Activated CD8-positive, alpha-beta T cell treated with anti-CD3 and anti-CD28 coated beads for 36 hours (primary cell): ENCODE measurements around the gene SHROOM4. TPM values are rescaled to one million over a fixed set of nuclear protein-coding genes. Genes with fewer than 3 reads are reported as not detected.

ENCODE experiments used
- ATAC-seq: fragments of 200-7000 bp; cut with Tn5 transposase; one replicate; pipeline ENCODE4 v1.10.0; 2021; ENCODE audit warnings: mild to moderate bottlenecking, moderate library complexity
- CTCF ChIA-PET: fragments of 350-600 bp; sonication (Branson Sonifier 250); formaldehyde crosslinking; loops from one replicate; lab custom pipeline; 2021; ENCODE audit warnings: antibody characterized with exemption; lab: Charles Lee
- POLR2A ChIA-PET: fragments of 350-600 bp; sonication (Branson Sonifier 250); formaldehyde crosslinking; loops from one replicate; lab custom pipeline; 2021; ENCODE audit warnings: antibody characterized with exemption; lab: Charles Lee
- DNase-seq: peaks from one replicate; pipeline ENCODE4 v3.0.0-alpha.2; 2020
- H3K27ac Mint-ChIP-seq: one replicate; pipeline ENCODE4 v1.8.0; 2021; ENCODE audit warnings: mild to moderate bottlenecking, mixed read lengths
- H3K27me3 Mint-ChIP-seq: one replicate; pipeline ENCODE4 v1.8.0; 2021; ENCODE audit warnings: mixed read lengths
- H3K36me3 Mint-ChIP-seq: one replicate; pipeline ENCODE4 v1.8.0; 2021; ENCODE audit warnings: low read depth, mixed read lengths
- H3K4me1 Mint-ChIP-seq: one replicate; pipeline ENCODE4 v1.8.0; 2021; ENCODE audit warnings: low read depth, mixed read lengths
- H3K4me3 Mint-ChIP-seq: one replicate; pipeline ENCODE4 v1.8.0; 2021; ENCODE audit warnings: mild to moderate bottlenecking, moderate library complexity, mixed read lengths
- H3K9me3 Mint-ChIP-seq: one replicate; pipeline ENCODE4 v1.8.0; 2021; ENCODE audit warnings: mixed read lengths
- intact Hi-C: fragments of 100-400 bp; cut with micrococcal nuclease; formaldehyde crosslinking; loops from one replicate; pipeline ENCODE4 v1.10.0; 2022
- total RNA-seq, 2 experiments: library from RNA; stranded (reverse); gene quantifications; one replicate each; pipeline ENCODE4 v1.2.3, GENCODE V29; 2021
- TF ChIP-seq, protein P1 (sequence below): fragments of 200-600 bp; IDR thresholded peaks from one replicate; pipeline ENCODE4 v1.8.0; 2022; ENCODE audit warnings: antibody characterized with exemption, mild to moderate bottlenecking

SHROOM4 gene
- total RNA-seq, 2 experiments from 2014 or later = not detected

DNA sequence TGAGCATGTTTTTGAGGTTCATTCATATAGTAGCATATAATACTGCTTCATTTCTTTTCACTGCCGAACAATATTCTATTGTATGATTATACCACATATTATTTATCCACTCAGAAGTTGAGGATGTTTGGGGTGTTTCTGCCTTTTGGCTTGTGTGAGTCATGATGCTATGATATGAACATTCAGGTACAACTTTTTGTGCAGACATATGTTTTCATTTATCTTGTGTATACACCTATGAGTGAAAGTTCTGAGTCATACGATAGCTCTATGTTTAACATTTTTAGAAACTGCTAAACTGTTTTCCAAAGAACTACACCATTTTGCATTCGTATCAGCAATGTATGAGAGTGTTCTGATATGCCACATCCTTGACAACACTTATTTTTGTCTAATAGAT is 57.7 kb downstream of the SHROOM4 start:
- H3K27ac Mint-ChIP-seq = no peak overlapping the region
- no peaks in the 10 kb centered on the region for H3K36me3 Mint-ChIP-seq
- intact Hi-C loops = no loop called here
- no peaks in the 10 kb centered on the region for H3K27me3 Mint-ChIP-seq
- DNase-seq = no peak
- no peak for ATAC-seq
- TF ChIP-seq, protein P1, sequence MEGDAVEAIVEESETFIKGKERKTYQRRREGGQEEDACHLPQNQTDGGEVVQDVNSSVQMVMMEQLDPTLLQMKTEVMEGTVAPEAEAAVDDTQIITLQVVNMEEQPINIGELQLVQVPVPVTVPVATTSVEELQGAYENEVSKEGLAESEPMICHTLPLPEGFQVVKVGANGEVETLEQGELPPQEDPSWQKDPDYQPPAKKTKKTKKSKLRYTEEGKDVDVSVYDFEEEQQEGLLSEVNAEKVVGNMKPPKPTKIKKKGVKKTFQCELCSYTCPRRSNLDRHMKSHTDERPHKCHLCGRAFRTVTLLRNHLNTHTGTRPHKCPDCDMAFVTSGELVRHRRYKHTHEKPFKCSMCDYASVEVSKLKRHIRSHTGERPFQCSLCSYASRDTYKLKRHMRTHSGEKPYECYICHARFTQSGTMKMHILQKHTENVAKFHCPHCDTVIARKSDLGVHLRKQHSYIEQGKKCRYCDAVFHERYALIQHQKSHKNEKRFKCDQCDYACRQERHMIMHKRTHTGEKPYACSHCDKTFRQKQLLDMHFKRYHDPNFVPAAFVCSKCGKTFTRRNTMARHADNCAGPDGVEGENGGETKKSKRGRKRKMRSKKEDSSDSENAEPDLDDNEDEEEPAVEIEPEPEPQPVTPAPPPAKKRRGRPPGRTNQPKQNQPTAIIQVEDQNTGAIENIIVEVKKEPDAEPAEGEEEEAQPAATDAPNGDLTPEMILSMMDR = no peak
- H3K9me3 Mint-ChIP-seq = no peaks in the 10 kb centered on the region
- POLR2A ChIA-PET = no interaction called here
- H3K4me3 Mint-ChIP-seq = no peak overlapping the region
- H3K4me1 Mint-ChIP-seq = no peaks in the 10 kb centered on the region
- CTCF ChIA-PET = no interaction called here

DNA sequence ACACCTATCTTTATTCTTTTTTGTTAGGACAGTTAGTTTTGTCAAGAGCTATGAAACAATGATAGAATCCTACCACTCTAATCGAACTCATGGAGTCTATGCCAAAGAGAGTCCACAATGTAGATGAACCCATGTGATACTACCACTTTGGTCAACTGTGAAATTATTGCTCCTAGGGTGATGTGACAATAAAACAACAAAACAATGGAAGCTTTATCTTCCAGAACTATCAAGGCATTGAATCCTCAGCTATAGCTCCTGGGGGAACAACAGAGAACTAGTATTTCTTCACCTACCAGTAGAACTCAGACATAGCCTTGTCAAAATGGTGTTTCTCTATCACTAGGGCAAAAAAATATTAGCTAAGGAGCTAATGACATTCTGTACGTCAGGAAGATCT is 62.9 kb downstream of the SHROOM4 start:
- ATAC-seq = no peak
- DNase-seq = no peak
- ChIA-PET CTCF (no interaction called here), POLR2A (no interaction called here)
- intact Hi-C loops = no loop called here
- H3K9me3 Mint-ChIP-seq = no peaks in the 10 kb centered on the region
- H3K36me3 Mint-ChIP-seq = no peaks in the 10 kb centered on the region
- peaks cover 6% of the 10 kb centered on the region for H3K27me3 Mint-ChIP-seq
- no peaks in the 10 kb centered on the region for H3K4me1 Mint-ChIP-seq
- H3K4me3 Mint-ChIP-seq = no peak overlapping the region
- no peak overlapping the region for H3K27ac Mint-ChIP-seq
- TF ChIP-seq, protein P1 = no peak

DNA sequence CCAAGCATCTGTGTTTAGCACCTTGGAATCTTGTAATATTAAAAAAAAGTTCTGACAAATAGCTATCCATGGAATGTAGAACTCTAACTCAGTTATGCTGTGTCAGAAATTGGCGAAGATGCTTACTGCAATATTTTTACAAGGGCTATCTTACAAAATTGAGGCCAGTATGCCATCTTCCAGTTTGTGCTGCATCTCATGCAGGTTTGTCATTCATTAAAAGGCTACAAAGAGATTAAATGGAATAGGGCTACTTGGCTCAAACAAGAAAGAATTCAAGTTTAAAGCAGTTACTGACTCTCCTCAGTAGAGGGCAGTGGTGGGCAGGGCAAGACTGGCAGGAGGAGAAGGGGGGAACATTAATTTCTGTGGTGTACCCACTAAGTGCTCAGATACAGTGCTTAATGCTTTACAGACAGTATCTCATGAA is 66.5 kb downstream of the SHROOM4 start:
- Mint-ChIP-seq H3K27ac (no peak overlapping the region), H3K4me3 (no peak overlapping the region), H3K27me3 (peaks cover 11% of the 10 kb centered on the region), H3K4me1 (no peaks in the 10 kb centered on the region), H3K36me3 (no peaks in the 10 kb centered on the region), H3K9me3 (no peaks in the 10 kb centered on the region)
- POLR2A ChIA-PET = no interaction called here
- CTCF ChIA-PET = interaction anchor here (0.7 to 2.6 kb wide), 5 partner anchors 20 to 194 kb away, joined by 3 to 13 read pairs (median 3); no protein-coding TSS in a partner anchor
- intact Hi-C loops = loop anchor here (10.0 kb wide), 1 partner anchor 157 kb away; no protein-coding TSS in a partner anchor
- DNase-seq (no peak), ATAC-seq (no peak)
- TF ChIP-seq, protein P1 = peak; percentile 67

DNA sequence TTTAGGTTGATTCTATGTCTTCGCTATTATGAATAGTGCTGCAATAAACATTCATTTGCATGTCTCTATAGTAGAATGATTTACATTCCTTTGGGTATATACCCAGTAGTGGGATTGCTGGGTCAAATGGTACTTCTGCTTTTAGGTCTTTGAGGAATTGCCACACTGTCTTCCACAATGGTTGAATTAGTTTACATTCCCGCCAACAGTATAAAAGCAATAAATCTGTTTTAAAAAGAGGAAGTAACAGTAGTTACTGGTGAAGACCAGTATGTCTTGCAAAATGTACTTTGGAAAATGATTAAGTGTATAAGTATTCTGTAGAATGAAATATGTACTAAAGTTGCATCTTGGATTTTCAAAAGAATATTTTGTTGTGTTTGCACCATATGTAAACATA is 77.3 kb downstream of the SHROOM4 start:
- intact Hi-C loops = no loop called here
- H3K9me3 Mint-ChIP-seq = no peaks in the 10 kb centered on the region
- H3K4me3 Mint-ChIP-seq = no peak overlapping the region
- POLR2A ChIA-PET = no interaction called here
- CTCF ChIA-PET = no interaction called here
- no peaks in the 10 kb centered on the region for H3K4me1 Mint-ChIP-seq
- DNase-seq (no peak), ATAC-seq (no peak)
- no peak overlapping the region for H3K27ac Mint-ChIP-seq
- H3K27me3 Mint-ChIP-seq = no peaks in the 10 kb centered on the region
- TF ChIP-seq, protein P1 = no peak
- no peaks in the 10 kb centered on the region for H3K36me3 Mint-ChIP-seq

DNA sequence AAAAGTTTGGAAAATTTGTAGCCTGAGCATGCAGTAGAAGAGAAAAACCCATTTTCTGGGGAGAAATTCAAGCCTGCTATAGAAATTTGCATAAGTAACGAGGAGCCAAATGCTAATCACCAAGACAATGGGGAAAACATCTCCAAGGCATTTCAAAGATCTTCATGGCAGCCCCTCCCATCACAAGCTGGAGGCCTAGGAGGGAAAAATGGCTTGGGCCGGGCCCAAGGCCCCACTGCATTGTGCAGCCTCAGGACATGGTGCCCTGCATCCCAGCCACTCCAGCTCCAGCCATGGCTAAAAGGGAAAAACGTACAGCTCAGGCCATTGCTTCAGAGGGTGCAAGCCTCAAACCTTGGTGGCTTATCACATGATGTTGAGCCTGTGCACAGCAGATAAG is 87.7 kb downstream of the SHROOM4 start:
- no peaks in the 10 kb centered on the region for H3K4me1 Mint-ChIP-seq
- TF ChIP-seq, protein P1 = no peak
- CTCF ChIA-PET = interaction anchor here (1.2 kb wide), 1 partner anchor 35 kb away, joined by 3 read pairs; no protein-coding TSS in a partner anchor
- intact Hi-C loops = no loop called here
- no peaks in the 10 kb centered on the region for H3K9me3 Mint-ChIP-seq
- H3K36me3 Mint-ChIP-seq = no peaks in the 10 kb centered on the region
- ATAC-seq = no peak
- POLR2A ChIA-PET = no interaction called here
- no peak overlapping the region for H3K27ac Mint-ChIP-seq
- no peak overlapping the region for H3K4me3 Mint-ChIP-seq
- DNase-seq = no peak
- H3K27me3 Mint-ChIP-seq = no peaks in the 10 kb centered on the region
